Uterus (tissue), 2 donors: ENCODE data around the gene DMRTB1.

Source experiments
- CTCF ChIP-seq, 4 experiments: fragments of 200-600 bp in 2 of 4; fragments of 450-650 bp in 2 of 4; sonication (generic) in 2 of 4; IDR thresholded peaks; one replicate each; pipeline ENCODE4 v1.5.1; 2016 to 2019; ENCODE audit warnings: antibody characterized with exemption in 4 of 4, mild to moderate bottlenecking in 2 of 4, moderate library complexity in 1 of 4
- POLR2A ChIP-seq, 2 donors: fragments of 450-650 bp; IDR thresholded peaks; one replicate each; pipeline ENCODE4 v1.6.1; 2016; ENCODE audit warnings: antibody characterized with exemption in 2 of 2, mild to moderate bottlenecking in 1 of 2, moderate library complexity in 1 of 2

GRCh38 chr1:53463961-53464899 lies 5.0 kb downstream of the DMRTB1 start:
- TF ChIP-seq POLR2A (IDR thresholded peaks at IDR 0.05), result no peak
- TF ChIP-seq CTCF (IDR thresholded peaks at IDR 0.05), result no peak
